Activated CD4-positive, CD25-positive, alpha-beta regulatory T cell (primary cell): Measurements from ENCODE around the gene GRPEL2.

Source experiments
- DNase-seq, 4 experiments: peaks; one replicate each; lab custom pipeline; 2025; lab: John Stamatoyannopoulos, UW

GRPEL2 gene

GRCh38 chr5:149345147-149345891 lies at the start of gene GRPEL2:
TSS of gene GRPEL2 (plus strand) at chr5:149345499. CDS start at chr5:149345540, 41 bp downstream.
- DNase-seq: peak; percentile 68 to 79 (median 74)

GRCh38 chr5:149297340-149298025 lies 47.8 kb upstream of the GRPEL2 start:
- DNase-seq: no peak

GRCh38 chr5:149298163-149298562 lies 47.1 kb upstream of the GRPEL2 start:
- DNase-seq: no peak

GRCh38 chr5:149298842-149299404 lies 46.4 kb upstream of the GRPEL2 start:
- DNase-seq: no peak

- no peak for DNase-seq
Measured at GRCh38 chr5:149299451-149300054, 45.7 kb upstream of the GRPEL2 start.

- DNase-seq: no peak
Measured at GRCh38 chr5:149300441-149300840, 44.9 kb upstream of the GRPEL2 start.

GRCh38 chr5:149301049-149301743 lies 44.1 kb upstream of the GRPEL2 start:
- DNase-seq: no peak

- DNase-seq: no peak
Measured at GRCh38 chr5:149301744-149302380, 43.4 kb upstream of the GRPEL2 start.

- DNase-seq: no peak
Measured at GRCh38 chr5:149302641-149303040, 42.7 kb upstream of the GRPEL2 start.

GRCh38 chr5:149303210-149303609 lies 42.1 kb upstream of the GRPEL2 start:
- DNase-seq: no peak

GRCh38 chr5:149304195-149305078 lies 40.9 kb upstream of the GRPEL2 start:
- DNase-seq: no peak

GRCh38 chr5:149309354-149309753 lies 35.9 kb upstream of the GRPEL2 start:
- DNase-seq: no peak

- no peak for DNase-seq
Measured at GRCh38 chr5:149310488-149310887, 34.8 kb upstream of the GRPEL2 start.

GRCh38 chr5:149310947-149311658 lies 34.2 kb upstream of the GRPEL2 start:
- DNase-seq: no peak

GRCh38 chr5:149313151-149313841 lies 32.0 kb upstream of the GRPEL2 start:
- DNase-seq: no peak

- no peak for DNase-seq
Measured at GRCh38 chr5:149314571-149315111, 30.7 kb upstream of the GRPEL2 start.

GRCh38 chr5:149315753-149316152 lies 29.5 kb upstream of the GRPEL2 start:
- DNase-seq: no peak

- peak in 2 of 4 experiments; percentile 3 to 14 for DNase-seq
Measured at GRCh38 chr5:149317281-149318048, 27.8 kb upstream of the GRPEL2 start.
